SH-SY5Y (cell line): ENCODE results near the gene SIRT3.

Source experiments
- GATA2 ChIP-seq: IDR thresholded peaks from 2 replicates; pipeline ENCODE4 v1.6.1; 2011; ENCODE audit warnings: mild to moderate bottlenecking, low read depth, low read length
- GATA3 ChIP-seq: IDR thresholded peaks from 2 replicates; pipeline ENCODE4 v1.6.1; 2011; ENCODE audit warnings: low read depth, mild to moderate bottlenecking, low read length, moderate library complexity

DNA sequence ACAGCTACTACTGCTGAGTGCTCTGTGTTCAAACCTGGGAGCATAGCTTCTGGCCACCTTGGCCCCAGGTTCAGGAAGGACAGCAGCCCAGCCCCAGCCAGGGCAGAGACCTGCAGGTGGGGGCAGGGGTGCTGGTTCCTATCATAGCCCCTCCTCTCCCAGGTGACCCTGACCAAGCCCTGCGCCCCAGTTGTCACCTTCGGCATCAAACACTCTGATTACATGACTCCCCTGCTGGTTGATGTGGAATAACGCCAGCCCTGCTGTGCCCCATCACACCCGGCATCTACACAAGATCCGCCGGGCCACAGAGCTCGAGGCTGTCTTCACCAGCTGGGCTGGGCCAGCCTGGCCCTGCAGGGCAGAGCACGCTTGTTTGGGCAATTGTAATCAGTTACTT, 36.4 kb downstream of the SIRT3 start:
- TF ChIP-seq GATA2 (no peak), GATA3 (no peak)
